ENCODE data around the gene RAMACL.

DNA sequence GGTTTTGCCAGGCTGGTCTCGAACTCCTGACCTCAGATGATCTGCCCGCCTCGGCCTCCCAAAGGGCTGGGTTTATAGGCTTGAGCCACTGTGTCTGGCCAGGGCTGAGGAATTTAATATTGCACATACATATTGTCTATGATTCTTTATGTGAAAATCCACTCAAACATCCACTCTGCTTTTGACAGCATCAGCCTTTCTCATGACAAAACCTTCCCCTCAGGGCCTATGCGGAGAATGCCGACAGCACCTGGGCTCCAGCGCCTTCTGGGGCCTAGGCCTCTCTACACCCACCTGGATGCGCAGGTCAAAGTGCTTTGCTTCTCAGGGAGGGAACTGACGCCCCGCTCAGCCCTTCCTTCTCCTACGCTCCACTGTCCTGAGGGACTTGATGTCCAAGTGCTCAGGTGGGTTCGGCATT, 5.4 kb downstream of the RAMACL start:
- TF ChIP-seq CTCF (IDR thresholded peaks at IDR 0.05) (no peak), POLR2A (IDR thresholded peaks at IDR 0.05) (no peak)

Data from tibial nerve (tissue), 3 donors.